Mesenchymal stem cell (in vitro differentiated cells and primary cell): ENCODE data around the gene HRH4.

Experiments used
- DNase-seq: peaks from one replicate; pipeline ENCODE4 v3.0.0-alpha.2; 2013
- H2AFZ ChIP-seq: one replicate; pipeline ENCODE4 v1.6.1; 2013; ENCODE audit warnings: low read depth, mild to moderate bottlenecking, control low read depth, inconsistent platforms, low read length, moderate library complexity
- H2AK5ac ChIP-seq: 2 replicates; pipeline ENCODE4 v1.6.1; 2013; ENCODE audit warnings: low read length, moderate library complexity, mild to moderate bottlenecking, inconsistent platforms; ENCODE audit not compliant: severe bottlenecking
- H2BK120ac ChIP-seq: one replicate; pipeline ENCODE4 v1.6.1; 2013; ENCODE audit warnings: low read depth, mild to moderate bottlenecking, inconsistent platforms, low read length, moderate library complexity
- H2BK12ac ChIP-seq, 2 experiments: one replicate each; pipeline ENCODE4 v1.6.1; 2013; ENCODE audit warnings: inconsistent platforms in 2 of 2, low read length in 2 of 2, mild to moderate bottlenecking in 2 of 2, moderate library complexity in 2 of 2, control low read depth in 1 of 2
- H2BK15ac ChIP-seq: one replicate; pipeline ENCODE4 v1.6.1; 2013; ENCODE audit warnings: mild to moderate bottlenecking, low read depth, inconsistent platforms; ENCODE audit not compliant: poor library complexity, severe bottlenecking
- H2BK5ac ChIP-seq: 2 replicates; pipeline ENCODE4 v1.6.1; 2013; ENCODE audit warnings: low read depth, mild to moderate bottlenecking, low read length, control low read depth, inconsistent platforms; ENCODE audit not compliant: poor library complexity, severe bottlenecking
- H3K14ac ChIP-seq, 2 experiments: one replicate each; pipeline ENCODE4 v1.6.1; 2013; ENCODE audit warnings: inconsistent platforms in 2 of 2, low read length in 2 of 2, control low read depth in 1 of 2, mild to moderate bottlenecking in 1 of 2, moderate library complexity in 1 of 2
- H3K18ac ChIP-seq, 2 experiments: one replicate each; pipeline ENCODE4 v1.6.1; 2013; ENCODE audit warnings: inconsistent platforms in 2 of 2, low read length in 2 of 2, control low read depth in 1 of 2, low read depth in 1 of 2, mild to moderate bottlenecking in 1 of 2
- H3K23ac ChIP-seq, 2 experiments: one replicate each; pipeline ENCODE4 v1.6.1; 2013; ENCODE audit warnings: inconsistent platforms in 2 of 2, low read length in 2 of 2, mild to moderate bottlenecking in 2 of 2, moderate library complexity in 2 of 2, control low read depth in 1 of 2
- H3K27ac ChIP-seq: 2 replicates; pipeline ENCODE4 v1.5.1; 2013; ENCODE audit warnings: mild to moderate bottlenecking, moderate library complexity, low read length, control low read depth, inconsistent platforms; ENCODE audit not compliant: poor library complexity, severe bottlenecking
- H3K27me3 ChIP-seq, 2 experiments: 2 replicates each; pipeline versions ENCODE4 v1.6.1 to v1.7.0; 2013; ENCODE audit warnings: low read length in 2 of 2, mild to moderate bottlenecking in 2 of 2, moderate library complexity in 2 of 2, control low read depth in 1 of 2, inconsistent platforms in 1 of 2; ENCODE audit not compliant: control insufficient read depth in 1 of 2, insufficient read depth in 1 of 2
- H3K36me3 ChIP-seq, 2 experiments: 2 replicates each; pipeline versions ENCODE4 v1.6.1 to v1.7.0; 2013; ENCODE audit warnings: low read length in 2 of 2, control low read depth in 1 of 2, inconsistent platforms in 1 of 2, low read depth in 1 of 2, mild to moderate bottlenecking in 1 of 2; ENCODE audit not compliant: insufficient read depth in 2 of 2, control insufficient read depth in 1 of 2
- H3K4ac ChIP-seq, 2 experiments: one replicate each; pipeline ENCODE4 v1.6.1; 2013; ENCODE audit warnings: inconsistent platforms in 2 of 2, low read length in 2 of 2, mild to moderate bottlenecking in 2 of 2, moderate library complexity in 2 of 2, control low read depth in 1 of 2, low read depth in 1 of 2
- H3K4me1 ChIP-seq: 2 replicates; pipeline ENCODE4 v1.6.1; 2013; ENCODE audit warnings: low read depth, low read length, control low read depth; ENCODE audit not compliant: control insufficient read depth, insufficient read depth
- H3K4me2 ChIP-seq: 2 replicates; pipeline ENCODE4 v1.6.1; 2013; ENCODE audit warnings: low read length, mild to moderate bottlenecking, inconsistent platforms; ENCODE audit not compliant: poor library complexity, severe bottlenecking
- H3K4me3 ChIP-seq, 2 experiments: 2 replicates each; pipeline versions ENCODE4 v1.5.1 to v1.7.0; 2013; ENCODE audit warnings: low read length in 2 of 2, mild to moderate bottlenecking in 2 of 2, control low read depth in 1 of 2, low read depth in 1 of 2; ENCODE audit not compliant: insufficient read depth in 1 of 2
- H3K79me1 ChIP-seq: replicated peaks from 2 replicates; pipeline ENCODE4 v1.6.1; 2013; ENCODE audit warnings: mild to moderate bottlenecking, control low read depth, low read length, inconsistent platforms; ENCODE audit not compliant: poor library complexity, severe bottlenecking
- H3K9ac ChIP-seq: 2 replicates; pipeline ENCODE4 v1.7.0; 2013; ENCODE audit warnings: mild to moderate bottlenecking, low read length, moderate library complexity
- H3K9me3 ChIP-seq: 2 replicates; pipeline ENCODE4 v1.7.0; 2013; ENCODE audit warnings: mild to moderate bottlenecking, low read length; ENCODE audit not compliant: control insufficient read depth
- H4K8ac ChIP-seq: one replicate; pipeline ENCODE4 v1.6.1; 2013; ENCODE audit warnings: inconsistent platforms, mild to moderate bottlenecking, low read length, moderate library complexity
- H4K91ac ChIP-seq: one replicate; pipeline ENCODE4 v1.6.1; 2013; ENCODE audit warnings: mild to moderate bottlenecking, low read length, inconsistent platforms
- WGBS: methylation state at CpG from one replicate; pipeline ENCODE4 v1.1.7; 2013; ENCODE audit warnings: mixed read lengths; 5-methylcytosine and 5-hydroxymethylcytosine counted together

HRH4 gene

DNA sequence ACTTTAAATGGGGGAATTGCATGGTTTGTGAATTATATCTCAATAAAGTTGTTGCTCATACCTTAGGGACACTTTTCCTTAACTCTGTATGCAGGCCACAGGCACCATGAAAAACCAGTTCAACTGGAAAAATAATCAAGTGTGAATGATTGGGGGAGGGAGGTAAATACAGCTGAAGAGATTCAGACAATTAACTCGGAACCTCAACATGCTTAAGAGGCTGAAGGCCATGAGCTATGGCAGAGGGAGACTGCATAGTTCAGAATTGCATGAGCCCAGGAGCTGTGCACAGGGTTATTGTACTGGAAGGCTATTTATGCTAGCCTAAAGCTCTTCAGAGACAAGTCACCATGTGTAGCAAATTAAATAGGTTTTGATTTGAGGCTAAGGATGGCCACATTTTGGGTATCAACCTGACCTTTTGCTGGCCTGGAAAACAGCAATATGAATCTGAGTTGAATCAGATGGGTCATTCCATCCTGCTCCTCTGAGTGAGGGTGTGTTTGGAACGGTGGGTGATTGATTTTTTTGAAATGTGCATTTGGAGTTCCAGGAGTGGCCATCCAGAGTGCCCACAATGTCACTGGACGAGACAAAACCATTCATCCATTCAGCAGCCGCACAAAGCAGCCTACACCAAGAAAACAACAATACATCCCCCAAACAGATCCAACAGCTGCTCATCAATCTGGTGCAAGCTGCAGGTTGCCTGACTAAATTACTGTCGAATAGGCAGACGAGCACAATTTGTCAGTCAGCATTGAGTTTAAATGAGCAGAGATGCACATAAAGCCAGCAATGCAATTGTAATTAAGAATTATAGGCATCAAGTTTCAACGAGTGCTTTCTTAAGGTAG, 42.5 kb downstream of the HRH4 start:
- Histone ChIP-seq H3K27me3 (peaks cover 0 to 8% of the 10 kb centered on the region in 2 experiments), H4K8ac (no peak overlapping the region), H3K9me3 (no peaks in the 10 kb centered on the region), H3K18ac (no peak overlapping the region), H3K27ac (no peak overlapping the region), H3K36me3 (no peaks in the 10 kb centered on the region), H2BK5ac (no peak overlapping the region), H2BK12ac (no peak overlapping the region), H3K79me1 (no peaks in the 10 kb centered on the region), H2AK5ac (no peak overlapping the region), H3K4me2 (no peak overlapping the region), H4K91ac (no peak overlapping the region), H3K4me3 (no peak overlapping the region), H3K23ac (no peak overlapping the region), H2BK120ac (no peak overlapping the region), H3K4me1 (no peaks in the 10 kb centered on the region), H3K9ac (no peak overlapping the region), H3K4ac (no peak overlapping the region), H2AFZ (no peak overlapping the region), H2BK15ac (no peak overlapping the region), H3K14ac (no peak overlapping the region)
- WGBS = 89% methylated on average over 7 of the region's 7 CpGs
- DNase-seq = no peak

DNA sequence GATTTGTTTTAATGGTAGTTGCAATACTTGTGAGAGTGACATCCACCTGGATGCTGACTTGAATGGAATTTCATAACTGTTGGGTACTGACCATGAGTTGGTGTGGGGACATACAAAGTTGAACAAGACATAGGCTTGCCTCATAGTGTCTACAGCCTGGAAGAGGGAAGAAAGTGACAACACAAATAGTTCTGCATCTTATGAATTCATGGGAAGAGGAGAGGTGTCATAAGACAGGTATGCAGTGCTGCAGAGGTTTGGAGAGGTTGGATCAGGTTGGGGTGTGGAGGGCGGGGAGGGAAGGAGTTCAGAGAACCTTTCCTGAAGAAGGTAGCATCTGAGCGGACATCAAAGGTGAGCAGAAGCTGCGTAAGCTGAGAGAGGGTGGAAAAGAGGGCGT, 44.0 kb downstream of the HRH4 start:
- H4K8ac ChIP-seq = no peak overlapping the region
- H2AFZ ChIP-seq = no peak overlapping the region
- H3K36me3 ChIP-seq = no peaks in the 10 kb centered on the region
- no peak overlapping the region for H3K18ac ChIP-seq
- no peak overlapping the region for H3K4me2 ChIP-seq
- H3K9me3 ChIP-seq = no peaks in the 10 kb centered on the region
- H3K27me3 ChIP-seq = peaks cover 0 to 8% of the 10 kb centered on the region in 2 experiments
- no peak overlapping the region for H3K23ac ChIP-seq
- no peak overlapping the region for H3K14ac ChIP-seq
- H3K4ac ChIP-seq = no peak overlapping the region
- no peak overlapping the region for H2BK12ac ChIP-seq
- no peak overlapping the region for H3K4me3 ChIP-seq
- H4K91ac ChIP-seq = no peak overlapping the region
- H3K27ac ChIP-seq = no peak overlapping the region
- H3K79me1 ChIP-seq = no peaks in the 10 kb centered on the region
- no peaks in the 10 kb centered on the region for H3K4me1 ChIP-seq
- no peak overlapping the region for H3K9ac ChIP-seq
- H2BK5ac ChIP-seq = no peak overlapping the region
- H2BK15ac ChIP-seq = no peak overlapping the region
- 89% methylated on average over 4 of the region's 4 CpGs for WGBS
- H2AK5ac ChIP-seq = no peak overlapping the region
- DNase-seq = no peak
- H2BK120ac ChIP-seq = no peak overlapping the region

DNA sequence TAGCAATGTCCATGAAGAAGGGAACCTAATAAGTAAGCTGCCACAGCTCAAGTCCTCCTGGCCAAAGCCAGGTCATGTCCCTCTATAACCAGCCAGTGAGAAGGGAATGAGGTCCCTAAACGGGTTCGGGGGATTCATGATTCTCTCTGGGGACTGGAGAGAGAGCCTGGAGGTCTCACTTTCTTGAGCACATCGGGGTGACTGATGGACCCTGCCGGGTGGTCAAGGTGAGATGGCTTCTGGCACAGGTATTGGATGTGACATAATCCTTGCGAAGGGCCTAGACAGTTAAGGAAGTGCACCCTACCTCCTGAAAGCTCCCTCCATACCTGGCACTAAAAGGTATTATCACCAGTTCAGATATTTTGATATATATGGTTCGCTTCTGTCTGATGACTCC, 45.7 kb downstream of the HRH4 start:
- no peaks in the 10 kb centered on the region for H3K9me3 ChIP-seq
- no peak overlapping the region for H3K4ac ChIP-seq
- no peak overlapping the region for H3K18ac ChIP-seq
- H2BK120ac ChIP-seq = no peak overlapping the region
- no peak overlapping the region for H3K4me2 ChIP-seq
- no peak overlapping the region for H3K23ac ChIP-seq
- H3K27ac ChIP-seq = no peak overlapping the region
- no peak overlapping the region for H2BK5ac ChIP-seq
- no peaks in the 10 kb centered on the region for H3K36me3 ChIP-seq
- no peak overlapping the region for H3K14ac ChIP-seq
- no peak overlapping the region for H3K9ac ChIP-seq
- H3K79me1 ChIP-seq = no peaks in the 10 kb centered on the region
- 94% methylated on average over 5 of the region's 6 CpGs for WGBS
- H2AFZ ChIP-seq = no peak overlapping the region
- no peaks in the 10 kb centered on the region for H3K4me1 ChIP-seq
- no peak overlapping the region for H3K4me3 ChIP-seq
- no peak for DNase-seq
- H4K91ac ChIP-seq = no peak overlapping the region
- no peak overlapping the region for H2BK15ac ChIP-seq
- no peak overlapping the region for H2BK12ac ChIP-seq
- no peak overlapping the region for H2AK5ac ChIP-seq
- H3K27me3 ChIP-seq = peaks cover 0 to 4% of the 10 kb centered on the region in 2 experiments
- no peak overlapping the region for H4K8ac ChIP-seq

DNA sequence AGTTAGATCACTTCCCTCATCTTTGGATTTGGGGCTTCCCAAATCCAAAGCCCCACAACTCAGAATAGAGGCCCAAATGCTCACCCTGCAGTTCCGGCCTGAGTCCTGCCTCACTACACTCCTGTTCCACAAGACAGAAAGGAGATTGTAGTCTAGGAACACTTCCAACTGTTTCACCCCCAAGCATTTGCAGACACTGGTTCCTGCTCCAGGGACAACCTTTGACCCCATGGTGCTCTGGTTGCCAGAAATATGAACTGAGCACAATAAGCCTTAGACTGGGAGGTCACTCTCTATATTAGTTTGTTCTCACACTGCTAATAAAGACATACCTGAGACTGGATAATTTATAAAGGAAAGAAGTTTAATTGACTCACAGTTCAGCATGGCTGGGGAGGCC, 49.0 kb downstream of the HRH4 start:
- Histone ChIP-seq H3K9me3 (no peaks in the 10 kb centered on the region), H4K8ac (no peak overlapping the region), H3K27me3 (no peaks in the 10 kb centered on the region), H2AK5ac (no peak overlapping the region), H4K91ac (no peak overlapping the region), H3K18ac (no peak overlapping the region), H2BK120ac (no peak overlapping the region), H3K27ac (no peak overlapping the region), H3K79me1 (no peaks in the 10 kb centered on the region), H3K4me2 (no peak overlapping the region), H2BK12ac (no peak overlapping the region), H3K23ac (no peak overlapping the region), H3K4me3 (no peak overlapping the region), H3K36me3 (no peaks in the 10 kb centered on the region), H2BK15ac (no peak overlapping the region), H3K14ac (no peak overlapping the region), H2BK5ac (no peak overlapping the region), H3K9ac (no peak overlapping the region), H2AFZ (no peak overlapping the region), H3K4ac (no peak overlapping the region), H3K4me1 (no peaks in the 10 kb centered on the region)
- no peak for DNase-seq
- 87% methylated on average over 1 of the region's 1 CpG for WGBS
